Measurements from ENCODE around the gene SH3GL2.

DNA sequence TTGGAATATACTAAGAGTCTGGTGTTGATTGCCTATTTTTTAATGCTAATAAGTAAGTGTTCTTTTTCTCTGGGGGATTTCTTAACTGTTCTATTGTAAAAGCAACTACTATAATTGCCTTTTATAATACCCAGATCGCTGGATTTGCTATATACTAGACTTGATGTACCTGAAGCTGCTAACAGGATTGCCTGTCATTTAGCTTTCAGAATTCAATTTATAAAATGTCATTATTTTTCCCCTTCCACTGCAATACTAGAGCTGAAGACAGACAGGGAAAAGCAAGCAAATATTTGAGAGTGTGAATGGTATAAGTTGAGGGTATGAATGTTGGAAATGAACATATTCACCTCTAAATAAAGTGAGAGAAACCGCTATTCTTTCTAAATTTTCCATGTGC is 115.5 kb downstream of the SH3GL2 start:
- TF ChIP-seq STAG1 (CRISPR knock-in tag; IDR thresholded peaks at IDR 0.05; ENCODE audit: borderline replicate concordance) = no peak
- TF ChIP-seq KAT2B (IDR thresholded peaks at IDR 0.05; ENCODE audit: low read depth, low read length) = no peak
- no peak for TF ChIP-seq YY1 (IDR thresholded peaks at IDR 0.05; ENCODE audit: borderline replicate concordance in 1 of 3, control insufficient read depth in 1 of 3, extremely low read depth in 1 of 3, insufficient read depth in 3 of 3, insufficient read length in 1 of 3, insufficient replicate concordance in 2 of 3, low read depth in 1 of 3, low read length in 2 of 3)
- no peak for TF ChIP-seq POLR2AphosphoS5 (IDR thresholded peaks at IDR 0.05; ENCODE audit: control insufficient read depth, insufficient read depth, low read depth, low read length)
- no peak for TF ChIP-seq PHF20 (IDR thresholded peaks at IDR 0.05; ENCODE audit: partially characterized antibody)
- no peak for TF ChIP-seq NCOA6 (IDR thresholded peaks at IDR 0.05)
- TF ChIP-seq PML (IDR thresholded peaks at IDR 0.05; ENCODE audit: low read length) = no peak
- no peak for TF ChIP-seq POLR2A (conservative IDR thresholded peaks at IDR 0.05)
- TF ChIP-seq CTCF (IDR thresholded peaks at IDR 0.05 in 2 of 3, conservative IDR thresholded peaks at IDR 0.05 in 1 of 3; ENCODE audit: insufficient read depth in 2 of 3, low read depth in 1 of 3, low read length in 3 of 3) = no peak
- TF ChIP-seq FOXP1 (CRISPR knock-in tag; IDR thresholded peaks at IDR 0.05) = no peak
- no peak for TF ChIP-seq SMAD1 (IDR thresholded peaks at IDR 0.05; ENCODE audit: low read depth, low read length, partially characterized antibody)
- no peak for TF ChIP-seq NRF1 (conservative IDR thresholded peaks at IDR 0.05 in 1 of 2, IDR thresholded peaks at IDR 0.05 in 1 of 2)
- TF ChIP-seq TGIF2 (CRISPR knock-in tag; IDR thresholded peaks at IDR 0.05) = no peak
- no peak for TF ChIP-seq EZH2 (IDR thresholded peaks at IDR 0.05; ENCODE audit: borderline replicate concordance, low read depth, low read length)
